ENCODE data around the gene INAFM2.

INAFM2 gene

GRCh38 chr15:40285554-40286011 lies 37.9 kb upstream of the INAFM2 start:
- TF ChIP-seq CTCF (IDR thresholded peaks at IDR 0.05; ENCODE audit: low read depth, low read length) (no peak), MYC (IDR thresholded peaks at IDR 0.05; ENCODE audit: low read depth, low read length) (no peak), MAX (IDR thresholded peaks at IDR 0.05; ENCODE audit: low read depth, low read length) (no peak), POLR2A (IDR thresholded peaks at IDR 0.05; ENCODE audit: extremely low read depth, insufficient read length) (no peak)
- peak; percentile 22 for DNase-seq (ENCODE audit: low read depth)
- no peak overlapping the region for H3K4me3 ChIP-seq (ENCODE audit: low read depth, low read length)

GRCh38 chr15:40286061-40286532 lies 37.4 kb upstream of the INAFM2 start:
- DNase-seq (ENCODE audit: low read depth): peak; percentile 38
- H3K4me3 ChIP-seq (ENCODE audit: low read depth, low read length): no peak overlapping the region
- TF ChIP-seq POLR2A (IDR thresholded peaks at IDR 0.05; ENCODE audit: extremely low read depth, insufficient read length): no peak
- no peak for TF ChIP-seq MYC (IDR thresholded peaks at IDR 0.05; ENCODE audit: low read depth, low read length)
- TF ChIP-seq MAX (IDR thresholded peaks at IDR 0.05; ENCODE audit: low read depth, low read length): no peak
- TF ChIP-seq CTCF (IDR thresholded peaks at IDR 0.05; ENCODE audit: low read depth, low read length): no peak

- DNase-seq (ENCODE audit: low read depth): no peak
These were observed 36.7 kb upstream of the INAFM2 start for GRCh38 chr15:40286794-40287193.

GRCh38 chr15:40287505-40287904 lies 36.0 kb upstream of the INAFM2 start:
- TF ChIP-seq POLR2A (IDR thresholded peaks at IDR 0.05; ENCODE audit: extremely low read depth, insufficient read length) (no peak), MYC (IDR thresholded peaks at IDR 0.05; ENCODE audit: low read depth, low read length) (no peak), MAX (IDR thresholded peaks at IDR 0.05; ENCODE audit: low read depth, low read length) (no peak), CTCF (IDR thresholded peaks at IDR 0.05; ENCODE audit: low read depth, low read length) (no peak)
- no peak overlapping the region for H3K4me3 ChIP-seq (ENCODE audit: low read depth, low read length)
- no peak for DNase-seq (ENCODE audit: low read depth)

More at GRCh38 chr15:40286794-40287193, 36.7 kb upstream of the INAFM2 start:
- TF ChIP-seq POLR2A (IDR thresholded peaks at IDR 0.05; ENCODE audit: extremely low read depth, insufficient read length) (no peak), CTCF (IDR thresholded peaks at IDR 0.05; ENCODE audit: low read depth, low read length) (no peak), MYC (IDR thresholded peaks at IDR 0.05; ENCODE audit: low read depth, low read length) (no peak), MAX (IDR thresholded peaks at IDR 0.05; ENCODE audit: low read depth, low read length) (no peak)
- H3K4me3 ChIP-seq (ENCODE audit: low read depth, low read length): no peak overlapping the region

GRCh38 chr15:40287968-40288367 lies 35.5 kb upstream of the INAFM2 start:
- TF ChIP-seq CTCF (IDR thresholded peaks at IDR 0.05; ENCODE audit: low read depth, low read length): no peak
- no peak for TF ChIP-seq POLR2A (IDR thresholded peaks at IDR 0.05; ENCODE audit: extremely low read depth, insufficient read length)
- no peak for TF ChIP-seq MYC (IDR thresholded peaks at IDR 0.05; ENCODE audit: low read depth, low read length)
- no peak for TF ChIP-seq MAX (IDR thresholded peaks at IDR 0.05; ENCODE audit: low read depth, low read length)
- no peak overlapping the region for H3K4me3 ChIP-seq (ENCODE audit: low read depth, low read length)
- no peak for DNase-seq (ENCODE audit: low read depth)
